ENCODE data around the gene ROBO1. TPM values are rescaled to one million over a fixed set of nuclear protein-coding genes. Genes with fewer than 3 reads are reported as not detected.

ROBO1 gene
- total and polyA plus RNA-seq, 2 of the 8 experiments (the other 6 are each of a cell fraction or from before 2014, with no cell fraction given): 51.4 to 91.0 TPM

DNA sequence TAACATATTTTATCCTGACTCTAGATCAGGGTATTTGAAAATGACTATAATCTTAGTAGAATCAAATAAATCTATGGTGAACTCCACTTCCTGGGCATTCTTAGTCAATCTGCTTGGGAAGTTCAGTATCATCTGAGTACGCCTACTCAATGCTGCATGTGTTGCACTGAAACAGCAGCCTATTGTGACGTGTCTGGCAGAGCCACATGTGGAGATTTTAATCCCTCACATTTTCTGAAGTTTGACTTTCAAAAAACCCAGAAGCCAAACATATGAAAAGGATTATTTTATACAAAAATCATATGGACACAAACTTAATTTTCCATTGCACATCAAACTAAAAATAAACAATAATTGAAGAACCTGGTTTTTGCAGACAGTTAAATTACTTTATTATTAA, 798.3 kb downstream of the ROBO1 start:
- peaks cover 5 to 6% of the 10 kb centered on the region in 2 experiments; a peak in 2 of 4 replicates for H3K9me3 ChIP-seq (ENCODE audit: insufficient read depth in 2 of 2, low read depth in 1 of 2, low read length in 1 of 2)
- ChIA-PET CTCF (ENCODE audit: partially characterized antibody) (no interaction called here), POLR2A (ENCODE audit: partially characterized antibody) (no interaction called here)
- H2BK12ac ChIP-seq (ENCODE audit: low read depth, low read length): no peak overlapping the region
- no peak overlapping the region for H2BK15ac ChIP-seq (ENCODE audit: low read length)
- H3K18ac ChIP-seq (ENCODE audit: extremely low read depth, low read length): no peak overlapping the region
- no peak overlapping the region for H3K4ac ChIP-seq (replicated peaks; ENCODE audit: insufficient read length, low read depth, low read length)
- H3K56ac ChIP-seq (replicated peaks; ENCODE audit: insufficient read length, low read depth, low read length): no peak overlapping the region
- H3K4me2 ChIP-seq (ENCODE audit: insufficient read depth in 1 of 2, low read depth in 2 of 2, low read length in 2 of 2): no peak overlapping the region
- H3K79me2 ChIP-seq (ENCODE audit: control insufficient read depth in 1 of 2, insufficient read depth in 2 of 2, low read length in 2 of 2): peaks cover 0 to 76% of the 10 kb centered on the region in 2 experiments; a peak in 2 of 4 replicates
- H3K23ac ChIP-seq (ENCODE audit: insufficient read length): no peak overlapping the region
- H3K79me1 ChIP-seq (ENCODE audit: low read depth, low read length): no peaks in the 10 kb centered on the region; the same call in 1 of the 2 replicates
- H3K4me1 ChIP-seq (replicated peaks in 1 of 4; ENCODE audit: control insufficient read depth in 3 of 4, insufficient read depth in 4 of 4, low read length in 3 of 4): no peaks in the 10 kb centered on the region
- FAIRE-seq (no peak), DNase-seq (ENCODE audit: low read depth in 1 of 2, low spot score in 2 of 2) (no peak)
- H2AK5ac ChIP-seq (ENCODE audit: low read depth, low read length): no peak overlapping the region
- no peak overlapping the region for H4K91ac ChIP-seq (replicated peaks; ENCODE audit: insufficient read length, low read length)
- 88% methylated on average over 2 of the region's 2 CpGs; no CpG with 5 or more reads in 1 of the 2 experiments for WGBS, 2 experiments (ENCODE audit: extremely low coverage in 1 of 2, insufficient coverage in 1 of 2, insufficient read length in 1 of 2, insufficient replicate concordance in 2 of 2, low coverage in 1 of 2, low lambda C conversion rate in 2 of 2, missing lambda C conversion rate in 1 of 2)
- H2BK5ac ChIP-seq (ENCODE audit: low read depth, low read length): no peak overlapping the region
- no peaks in the 10 kb centered on the region for H3K36me3 ChIP-seq (ENCODE audit: control insufficient read depth in 2 of 4, insufficient read depth in 4 of 4, low read length in 3 of 4)
- TF ChIP-seq CEBPB (IDR thresholded peaks at IDR 0.05; ENCODE audit: low read depth, low read length) (no peak), SIX5 (IDR thresholded peaks at IDR 0.05; ENCODE audit: low read depth, low read length) (no peak), RBBP5 (IDR thresholded peaks at IDR 0.05; ENCODE audit: borderline replicate concordance, low read depth, low read length) (no peak), MAFK (IDR thresholded peaks at IDR 0.05; ENCODE audit: low read depth, low read length) (no peak), POLR2A (IDR thresholded peaks at IDR 0.05; ENCODE audit: control extremely low read depth in 1 of 2, low read depth in 2 of 2, low read length in 2 of 2) (no peak), TCF12 (IDR thresholded peaks at IDR 0.05; ENCODE audit: low read depth, low read length) (no peak), BACH1 (IDR thresholded peaks at IDR 0.05; ENCODE audit: low read length) (no peak), CTBP2 (IDR thresholded peaks at IDR 0.05; ENCODE audit: borderline replicate concordance, insufficient read depth, insufficient read length, low read length) (no peak), SP4 (IDR thresholded peaks at IDR 0.05; ENCODE audit: low read length) (no peak), KDM4A (IDR thresholded peaks at IDR 0.05; ENCODE audit: low read depth, low read length, severe bottlenecking) (no peak), SRF (IDR thresholded peaks at IDR 0.05; ENCODE audit: low read depth, low read length) (no peak)
- no peak overlapping the region for H4K8ac ChIP-seq (ENCODE audit: extremely low read depth, insufficient read depth, low read length)
- H4K5ac ChIP-seq (ENCODE audit: insufficient read length, low read depth, low read length): no peak overlapping the region
- H2BK120ac ChIP-seq (replicated peaks; ENCODE audit: low read depth, low read length): no peak overlapping the region
- H3K4me3 ChIP-seq (ENCODE audit: extremely low read depth in 1 of 4, insufficient read depth in 2 of 4, low read depth in 3 of 4, low read length in 4 of 4): no peak overlapping the region
- H4K20me1 ChIP-seq (replicated peaks in 1 of 2; ENCODE audit: control insufficient read depth in 1 of 2, insufficient read depth in 2 of 2, low read length in 2 of 2): no peaks in the 10 kb centered on the region
- no peak overlapping the region for H2AFZ ChIP-seq (ENCODE audit: low read length)
- H3K23me2 ChIP-seq (ENCODE audit: low read depth, low read length): no peaks in the 10 kb centered on the region
- H3K14ac ChIP-seq (ENCODE audit: insufficient read length): no peak overlapping the region
- H2BK20ac ChIP-seq (ENCODE audit: low read length): no peak overlapping the region
- no peak overlapping the region for H3K27ac ChIP-seq (ENCODE audit: low read depth, low read length)
- no peak overlapping the region for H3K9ac ChIP-seq (replicated peaks in 1 of 4; ENCODE audit: extremely low read depth in 1 of 4, low read depth in 3 of 4, low read length in 3 of 4)
- no peaks in the 10 kb centered on the region for H3K27me3 ChIP-seq (replicated peaks in 1 of 4; ENCODE audit: control insufficient read depth in 3 of 4, extremely low read depth in 1 of 4, insufficient read depth in 3 of 4, low read length in 3 of 4)
